ENCODE measurements around the gene RSPO4.

The RSPO4 gene

GRCh38 chr20:967796-968742 lies 34.0 kb downstream of the RSPO4 start:
- TF ChIP-seq REST (IDR thresholded peaks at IDR 0.05; ENCODE audit: low read depth): no peak
- TF ChIP-seq NFIC (IDR thresholded peaks at IDR 0.05): no peak
- 0 out of 2 replicates have a peak, but pooled peaks have one; percentile 27 for TF ChIP-seq YY1 (IDR thresholded peaks at IDR 0.05; ENCODE audit: low read depth)
- peak; percentile 97 for TF ChIP-seq USF1 (IDR thresholded peaks at IDR 0.05)
- TF ChIP-seq MAX (IDR thresholded peaks at IDR 0.05): no peak

GRCh38 chr20:965956-966355 lies 36.2 kb downstream of the RSPO4 start:
- TF ChIP-seq FOXM1 (IDR thresholded peaks at IDR 0.05; ENCODE audit: borderline replicate concordance, low read depth): no peak
- TF ChIP-seq CREB1 (IDR thresholded peaks at IDR 0.05; ENCODE audit: low read depth): no peak
- TF ChIP-seq TEAD4 (IDR thresholded peaks at IDR 0.05): no peak
- no peak for TF ChIP-seq RAD21 (IDR thresholded peaks at IDR 0.05; ENCODE audit: low read depth)
- no peak for TF ChIP-seq NFIC (IDR thresholded peaks at IDR 0.05)
- no peak for TF ChIP-seq ZBTB7A (IDR thresholded peaks at IDR 0.05; ENCODE audit: low read depth)
- TF ChIP-seq EGR1 (IDR thresholded peaks at IDR 0.05): no peak
- TF ChIP-seq YY1 (IDR thresholded peaks at IDR 0.05; ENCODE audit: low read depth): no peak
- TF ChIP-seq REST (IDR thresholded peaks at IDR 0.05; ENCODE audit: low read depth): no peak
- no peak for TF ChIP-seq CEBPB (IDR thresholded peaks at IDR 0.05)

- no peak for TF ChIP-seq CREB1 (IDR thresholded peaks at IDR 0.05; ENCODE audit: low read depth)
Observed at GRCh38 chr20:963795-964194, 38.3 kb downstream of the RSPO4 start.

GRCh38 chr20:962683-963082 lies 39.4 kb downstream of the RSPO4 start:
- TF ChIP-seq REST (IDR thresholded peaks at IDR 0.05; ENCODE audit: low read depth) (no peak), EGR1 (IDR thresholded peaks at IDR 0.05) (no peak), YY1 (IDR thresholded peaks at IDR 0.05; ENCODE audit: low read depth) (no peak), TAF1 (IDR thresholded peaks at IDR 0.05; ENCODE audit: low read depth) (no peak)

GRCh38 chr20:962223-962622 lies 39.9 kb downstream of the RSPO4 start:
- TF ChIP-seq RAD21 (IDR thresholded peaks at IDR 0.05; ENCODE audit: low read depth) (no peak), TEAD4 (IDR thresholded peaks at IDR 0.05) (no peak), EGR1 (IDR thresholded peaks at IDR 0.05) (no peak), EP300 (IDR thresholded peaks at IDR 0.05; ENCODE audit: borderline replicate concordance) (no peak), USF1 (IDR thresholded peaks at IDR 0.05) (no peak), CEBPB (IDR thresholded peaks at IDR 0.05) (no peak), YY1 (IDR thresholded peaks at IDR 0.05; ENCODE audit: low read depth) (no peak), TAF1 (IDR thresholded peaks at IDR 0.05; ENCODE audit: low read depth) (no peak)

All from Ishikawa (cell line).